ENCODE measurements around the gene NDUFA13.

The NDUFA13 gene

GRCh38 chr19:19510432-19510831, 5.6 kb upstream of the NDUFA13 start:
- no peak for DNase-seq (ENCODE audit: low read depth)
- TF ChIP-seq, protein P1, sequence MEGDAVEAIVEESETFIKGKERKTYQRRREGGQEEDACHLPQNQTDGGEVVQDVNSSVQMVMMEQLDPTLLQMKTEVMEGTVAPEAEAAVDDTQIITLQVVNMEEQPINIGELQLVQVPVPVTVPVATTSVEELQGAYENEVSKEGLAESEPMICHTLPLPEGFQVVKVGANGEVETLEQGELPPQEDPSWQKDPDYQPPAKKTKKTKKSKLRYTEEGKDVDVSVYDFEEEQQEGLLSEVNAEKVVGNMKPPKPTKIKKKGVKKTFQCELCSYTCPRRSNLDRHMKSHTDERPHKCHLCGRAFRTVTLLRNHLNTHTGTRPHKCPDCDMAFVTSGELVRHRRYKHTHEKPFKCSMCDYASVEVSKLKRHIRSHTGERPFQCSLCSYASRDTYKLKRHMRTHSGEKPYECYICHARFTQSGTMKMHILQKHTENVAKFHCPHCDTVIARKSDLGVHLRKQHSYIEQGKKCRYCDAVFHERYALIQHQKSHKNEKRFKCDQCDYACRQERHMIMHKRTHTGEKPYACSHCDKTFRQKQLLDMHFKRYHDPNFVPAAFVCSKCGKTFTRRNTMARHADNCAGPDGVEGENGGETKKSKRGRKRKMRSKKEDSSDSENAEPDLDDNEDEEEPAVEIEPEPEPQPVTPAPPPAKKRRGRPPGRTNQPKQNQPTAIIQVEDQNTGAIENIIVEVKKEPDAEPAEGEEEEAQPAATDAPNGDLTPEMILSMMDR (conservative IDR thresholded peaks at IDR 0.05; ENCODE audit: control insufficient read depth, insufficient read depth, low read depth, low read length), result no peak
- no peak overlapping the region for H3K4me3 ChIP-seq (ENCODE audit: control insufficient read depth, low read depth, low read length)

DNA sequence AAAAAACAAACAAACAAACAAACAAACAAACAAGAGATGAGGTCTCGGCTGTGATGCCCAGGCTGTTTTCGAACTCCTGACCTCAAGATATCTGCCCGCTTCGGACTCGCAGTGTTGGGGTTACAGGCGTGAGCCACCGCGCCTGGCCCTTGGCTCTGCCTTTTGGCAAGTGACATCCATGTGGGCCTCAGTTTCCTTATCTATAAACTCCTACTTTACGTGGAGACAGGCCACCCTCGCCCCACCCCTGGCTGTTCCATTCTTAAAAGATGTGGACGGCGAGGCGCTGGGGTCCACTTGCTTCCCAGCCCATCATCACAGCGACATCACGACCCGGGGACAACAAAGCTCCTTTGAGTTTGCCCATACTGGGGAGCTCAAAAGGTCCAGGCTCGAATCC, 2.3 kb upstream of the NDUFA13 start:
- peak overlapping the region; percentile 12 for H3K4me3 ChIP-seq (ENCODE audit: control insufficient read depth, low read depth, low read length)
- TF ChIP-seq, protein P1 (conservative IDR thresholded peaks at IDR 0.05; ENCODE audit: control insufficient read depth, insufficient read depth, low read depth, low read length), result no peak
- DNase-seq (ENCODE audit: low read depth), result no peak

DNA sequence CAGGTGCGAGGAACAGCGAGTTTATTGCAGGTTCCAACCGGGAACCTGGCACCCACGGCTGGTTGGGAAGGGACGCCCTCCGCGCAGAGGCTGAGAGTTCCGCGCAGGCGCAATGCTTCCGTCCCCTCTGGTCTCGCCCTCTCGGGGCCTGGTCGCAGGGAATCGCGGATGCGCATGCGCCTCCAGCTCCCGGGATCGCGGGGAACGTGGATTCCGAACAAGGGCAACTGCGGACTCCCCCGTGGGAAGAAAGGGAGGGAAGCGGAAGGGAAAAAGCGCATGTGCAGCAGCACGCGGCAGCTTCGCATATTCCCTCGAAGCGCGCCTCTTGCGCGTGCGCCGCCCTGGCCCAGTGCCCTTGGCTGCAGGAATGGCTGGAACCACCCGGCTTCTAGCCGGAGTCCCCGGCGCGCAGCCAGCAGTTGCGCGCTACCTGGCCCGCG, 1.8 kb upstream of the NDUFA13 start:
- peak overlapping the region; percentile 12 for H3K4me3 ChIP-seq (ENCODE audit: control insufficient read depth, low read depth, low read length)
- TF ChIP-seq, protein P1 (conservative IDR thresholded peaks at IDR 0.05; ENCODE audit: control insufficient read depth, insufficient read depth, low read depth, low read length), result no peak
- peak; percentile 66 for DNase-seq (ENCODE audit: low read depth)

- DNase-seq (ENCODE audit: low read depth), result no peak
- TF ChIP-seq, protein P1 (conservative IDR thresholded peaks at IDR 0.05; ENCODE audit: control insufficient read depth, insufficient read depth, low read depth, low read length), result no peak
- peak within 1 kb of the TSS; percentile 94 for H3K4me3 ChIP-seq (ENCODE audit: control insufficient read depth, low read depth, low read length)
These were observed 964 bp upstream of the NDUFA13 start, which contains the start of gene TSSK6 for GRCh38 chr19:19514881-19515641. Gene TSSK6, minus strand, starts transcription at chr19:19515548. Its CDS starts 121 bp downstream, at chr19:19515427.

DNA sequence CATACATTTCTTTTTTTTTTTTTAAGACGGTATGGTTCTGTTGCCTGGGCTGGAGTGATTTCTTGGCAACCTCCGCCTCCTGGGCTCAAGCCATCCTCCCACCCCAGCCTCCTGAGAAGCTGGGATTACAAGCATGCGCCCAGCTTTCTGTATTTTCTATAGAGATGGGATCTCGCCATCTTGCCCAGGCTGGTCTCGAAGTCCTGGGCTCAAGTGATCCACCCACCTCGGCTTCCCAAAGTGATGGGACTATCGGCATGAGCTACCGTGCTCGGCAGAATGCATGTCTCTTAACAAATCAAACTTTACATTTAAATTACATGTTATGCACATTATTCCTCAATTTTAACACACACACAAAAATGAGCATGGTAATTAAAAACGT, 1.2 kb downstream of the NDUFA13 start:
- TF ChIP-seq, protein P1 (conservative IDR thresholded peaks at IDR 0.05; ENCODE audit: control insufficient read depth, insufficient read depth, low read depth, low read length), result no peak
- peak overlapping the region; percentile 94 for H3K4me3 ChIP-seq (ENCODE audit: control insufficient read depth, low read depth, low read length)
- no peak for DNase-seq (ENCODE audit: low read depth)

- no peak for DNase-seq (ENCODE audit: low read depth)
- H3K4me3 ChIP-seq (ENCODE audit: control insufficient read depth, low read depth, low read length), result no peak overlapping the region
- TF ChIP-seq, protein P1 (conservative IDR thresholded peaks at IDR 0.05; ENCODE audit: control insufficient read depth, insufficient read depth, low read depth, low read length), result no peak
These were observed 5.0 kb downstream of the NDUFA13 start for GRCh38 chr19:19520989-19521388.
